Measurements from ENCODE around the gene EIF1AX. TPM values are rescaled to one million over a fixed set of nuclear protein-coding genes. Genes with fewer than 3 reads are reported as not detected.

Gene EIF1AX
- total RNA-seq, 1 donor, result 48.8 TPM

- no peak for DNase-seq (ENCODE audit: low read depth)
- no peak for TF ChIP-seq CTCF (IDR thresholded peaks at IDR 0.05; ENCODE audit: insufficient read depth, low read depth, low read length)
- peak overlapping the region; percentile 35 for H3K4me3 ChIP-seq (ENCODE audit: low read depth, low read length)
These were observed 25.5 kb downstream of the EIF1AX start for GRCh38 chrX:20116087-20116576.

- TF ChIP-seq CTCF (IDR thresholded peaks at IDR 0.05; ENCODE audit: insufficient read depth, low read depth, low read length), result no peak
- DNase-seq (ENCODE audit: low read depth), result no peak
- H3K4me3 ChIP-seq (ENCODE audit: low read depth, low read length), result no peak overlapping the region
These were observed 29.4 kb downstream of the EIF1AX start for GRCh38 chrX:20112022-20112774.

- H3K4me3 ChIP-seq (ENCODE audit: low read depth, low read length), result no peak overlapping the region
- TF ChIP-seq CTCF (IDR thresholded peaks at IDR 0.05; ENCODE audit: insufficient read depth, low read depth, low read length), result no peak
- DNase-seq (ENCODE audit: low read depth), result no peak
These were observed 30.4 kb downstream of the EIF1AX start for GRCh38 chrX:20111271-20111670.

GRCh38 chrX:20101934-20102581 is 39.6 kb downstream of the EIF1AX start:
- DNase-seq (ENCODE audit: low read depth), result no peak
- no peak overlapping the region for H3K4me3 ChIP-seq (ENCODE audit: low read depth, low read length)
- no peak for TF ChIP-seq CTCF (IDR thresholded peaks at IDR 0.05; ENCODE audit: insufficient read depth, low read depth, low read length)

DNA sequence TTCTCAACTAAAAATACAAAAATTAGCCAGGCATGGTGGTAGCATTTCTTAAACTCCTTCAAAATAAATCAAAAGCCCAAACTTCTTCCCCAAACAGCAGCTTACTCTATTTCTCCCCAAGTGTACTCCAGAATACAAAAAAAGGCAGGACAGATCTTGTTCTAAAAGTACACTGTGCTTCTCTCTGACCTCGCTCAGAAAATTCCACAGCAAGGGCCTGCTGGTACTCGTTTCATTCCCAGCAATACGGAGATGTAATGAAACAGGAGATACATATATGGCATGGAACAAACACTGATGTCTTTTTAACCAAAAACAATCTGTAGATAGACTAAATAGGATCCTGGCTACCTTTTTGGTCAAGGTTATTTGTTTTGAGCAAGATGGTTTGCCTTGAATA is 50.1 kb downstream of the EIF1AX start:
- H3K4me3 ChIP-seq (ENCODE audit: low read depth, low read length), result no peak overlapping the region
- no peak for TF ChIP-seq CTCF (IDR thresholded peaks at IDR 0.05; ENCODE audit: insufficient read depth, low read depth, low read length)
- DNase-seq (ENCODE audit: low read depth), result no peak

DNA sequence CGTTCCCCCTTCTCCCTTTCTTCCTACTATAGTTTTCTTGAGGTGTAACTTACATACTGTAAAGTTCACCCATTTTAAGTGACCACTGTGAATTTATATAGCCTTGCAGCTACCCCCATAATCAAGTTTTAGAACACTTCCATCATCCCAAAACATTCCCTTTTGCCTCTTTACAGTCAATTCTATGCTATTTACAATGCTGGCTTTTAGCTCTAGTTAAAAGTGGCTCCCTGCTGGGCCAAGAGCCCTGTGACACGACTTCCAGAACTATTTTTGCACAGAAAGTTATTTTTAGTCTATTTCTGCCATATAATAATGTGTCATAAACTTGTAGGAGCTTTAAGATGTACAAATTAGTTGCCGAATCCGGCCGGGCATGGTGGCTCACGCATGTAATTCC is 51.8 kb downstream of the EIF1AX start:
- TF ChIP-seq CTCF (IDR thresholded peaks at IDR 0.05; ENCODE audit: insufficient read depth, low read depth, low read length), result no peak
- H3K4me3 ChIP-seq (ENCODE audit: low read depth, low read length), result no peak overlapping the region
- no peak for DNase-seq (ENCODE audit: low read depth)
